IPS-NIHi7 (cell line): ENCODE data around the gene TRIML1.
A peak's percentile ranks its signal among the peaks of the same experiment; 100 is the strongest.

Experiments
- DNase-seq: peaks from one replicate; pipeline ENCODE4 v3.0.0; 2012; ENCODE audit warnings: mixed read lengths; ENCODE audit errors: extremely low spot score

TRIML1 gene, protein sequence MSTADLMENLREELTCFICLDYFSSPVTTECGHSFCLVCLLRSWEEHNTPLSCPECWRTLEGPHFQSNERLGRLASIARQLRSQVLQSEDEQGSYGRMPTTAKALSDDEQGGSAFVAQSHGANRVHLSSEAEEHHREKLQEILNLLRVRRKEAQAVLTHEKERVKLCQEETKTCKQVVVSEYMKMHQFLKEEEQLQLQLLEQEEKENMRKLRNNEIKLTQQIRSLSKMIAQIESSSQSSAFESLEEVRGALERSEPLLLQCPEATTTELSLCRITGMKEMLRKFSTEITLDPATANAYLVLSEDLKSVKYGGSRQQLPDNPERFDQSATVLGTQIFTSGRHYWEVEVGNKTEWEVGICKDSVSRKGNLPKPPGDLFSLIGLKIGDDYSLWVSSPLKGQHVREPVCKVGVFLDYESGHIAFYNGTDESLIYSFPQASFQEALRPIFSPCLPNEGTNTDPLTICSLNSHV

DNA sequence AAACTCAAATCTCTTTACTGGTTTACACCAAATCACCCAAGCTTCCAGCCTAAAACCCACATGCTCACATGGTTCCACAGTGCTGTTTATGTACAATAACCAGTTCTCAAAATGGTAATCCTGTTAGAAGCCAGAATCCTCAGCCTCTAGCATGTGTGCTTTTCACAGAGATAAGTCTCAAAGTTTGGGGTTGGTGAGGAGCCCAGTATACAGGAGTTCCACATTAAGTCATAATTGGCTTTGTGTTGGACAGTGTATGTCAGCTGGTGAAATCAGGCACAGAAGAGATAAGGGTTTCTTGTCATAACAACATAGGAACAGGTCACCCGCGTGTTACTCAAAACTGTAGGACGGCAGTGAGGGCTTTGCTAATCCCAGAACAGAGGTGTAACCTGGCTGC is at the start of gene TRIML1:
TRIML1 (plus strand) TSS at position 301 of the 400 bp plus-strand sequence. CDS start 118 bp downstream, outside the sequence.
- no peak for DNase-seq

DNA sequence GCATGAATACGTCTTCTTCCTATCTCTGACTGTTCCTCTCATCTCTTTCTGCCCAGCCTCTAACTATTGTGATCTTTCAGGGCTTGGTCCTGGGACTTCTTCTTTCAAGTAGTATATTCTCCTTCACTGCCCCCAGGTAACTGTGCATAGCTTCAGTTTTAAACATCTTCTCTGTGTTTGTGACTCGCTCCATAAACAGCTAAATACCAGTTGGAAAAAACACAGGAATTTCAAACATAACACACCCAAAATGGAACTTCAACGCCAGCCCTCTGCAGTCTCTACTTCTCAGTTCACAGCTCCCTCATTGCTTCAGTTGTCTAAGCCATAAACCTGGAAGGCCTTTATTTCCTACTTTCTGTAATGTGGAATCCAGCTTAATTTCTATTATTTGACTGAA is 46.4 kb upstream of the TRIML1 start:
- no peak for DNase-seq

DNA sequence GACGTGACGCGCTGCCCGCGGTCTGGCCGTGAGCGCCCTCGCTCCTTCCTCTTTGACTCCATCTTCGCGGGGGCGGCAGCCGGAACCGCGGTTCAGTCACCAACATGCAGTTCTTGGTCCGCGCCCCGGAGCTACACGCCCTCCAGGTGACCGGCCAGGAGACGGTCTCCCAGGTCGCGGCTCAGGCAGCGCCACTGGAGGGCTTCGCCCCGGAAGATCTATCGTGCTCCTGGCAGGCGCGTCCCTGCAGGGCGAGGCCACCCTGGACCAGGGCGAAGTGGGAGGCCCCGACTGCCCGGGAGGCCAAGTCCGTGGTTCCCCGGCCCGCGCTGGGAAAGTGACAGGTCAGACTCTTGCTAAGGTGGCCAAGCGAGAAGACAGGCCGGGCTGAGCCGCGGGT is 32.8 kb upstream of the TRIML1 start:
- DNase-seq: no peak

DNA sequence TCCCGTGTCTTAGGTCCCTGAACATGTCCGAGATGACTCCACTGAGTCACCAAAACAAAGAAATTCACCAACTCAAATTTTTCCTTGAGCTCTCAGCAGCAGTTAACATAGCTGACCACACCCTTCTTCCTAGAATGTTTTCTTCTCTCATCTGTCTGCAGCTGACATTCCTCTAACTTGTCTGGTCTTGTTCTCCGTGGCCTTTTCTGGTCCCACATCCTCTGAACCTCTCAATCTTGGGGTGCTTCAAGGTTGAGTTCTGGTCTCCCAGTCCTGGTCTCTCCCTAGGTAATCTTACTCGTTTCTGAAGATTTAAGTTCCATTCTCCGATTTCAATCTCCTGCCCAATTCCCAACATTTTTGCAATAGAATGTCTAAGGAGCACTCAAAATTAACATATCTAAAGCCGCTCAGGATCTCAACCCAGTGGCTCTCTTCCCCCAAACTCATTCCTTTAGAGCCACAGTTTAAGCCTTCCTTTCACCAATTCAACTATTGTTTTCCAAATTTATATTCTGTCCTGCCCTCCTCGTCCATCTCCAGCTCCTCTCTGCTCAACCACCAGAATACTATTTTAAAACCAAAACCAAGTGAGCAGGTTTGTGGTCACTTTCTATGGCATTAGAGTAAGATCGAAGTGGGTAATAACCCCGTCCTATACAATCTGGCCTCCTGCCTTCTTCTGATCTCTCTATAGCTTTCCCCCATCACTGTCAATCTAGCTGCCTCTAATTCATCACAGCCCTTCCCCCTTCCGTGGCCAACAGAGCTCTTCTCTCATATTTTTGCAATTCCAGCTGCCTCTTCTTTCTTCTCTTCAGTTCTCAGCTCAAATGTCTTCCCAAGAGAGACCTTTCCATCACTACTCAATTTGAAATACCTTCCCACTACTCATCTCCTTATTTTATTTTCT is 31.1 kb upstream of the TRIML1 start:
- DNase-seq: peak; percentile 45

DNA sequence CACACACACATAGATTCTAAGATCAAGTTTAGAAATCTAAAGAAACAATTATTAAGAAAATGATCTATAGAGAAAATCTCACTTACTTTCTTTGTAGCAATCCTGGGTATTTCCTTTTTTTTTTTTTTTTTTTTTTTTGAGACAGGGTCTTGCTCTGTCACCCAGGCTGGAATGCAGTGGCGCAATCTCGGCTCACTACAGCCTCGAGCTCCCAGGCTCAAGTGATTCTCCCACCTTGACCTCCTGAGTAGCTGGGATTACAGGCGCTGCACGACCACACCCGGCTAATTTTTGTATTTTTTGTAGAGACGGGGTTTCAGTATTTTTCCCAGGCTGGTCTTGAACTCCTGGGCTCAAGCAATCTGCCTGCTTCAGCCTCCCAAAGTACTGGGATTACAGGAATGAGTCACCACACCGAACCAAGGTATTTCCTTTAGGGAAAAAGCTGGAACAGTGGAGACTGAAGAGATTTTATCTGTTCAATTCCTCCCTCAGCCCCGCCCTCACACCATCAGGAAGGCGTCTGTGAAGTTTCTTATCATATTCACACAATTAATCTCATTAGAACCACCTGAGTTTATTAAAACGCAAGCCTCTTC is 30.0 kb upstream of the TRIML1 start, which contains the start of gene TRIML2:
TRIML2 (minus strand) TSS at position 447 of the 599 bp plus-strand sequence. CDS start 4,235 bp downstream, outside the sequence.
- DNase-seq: peak; percentile 43

DNA sequence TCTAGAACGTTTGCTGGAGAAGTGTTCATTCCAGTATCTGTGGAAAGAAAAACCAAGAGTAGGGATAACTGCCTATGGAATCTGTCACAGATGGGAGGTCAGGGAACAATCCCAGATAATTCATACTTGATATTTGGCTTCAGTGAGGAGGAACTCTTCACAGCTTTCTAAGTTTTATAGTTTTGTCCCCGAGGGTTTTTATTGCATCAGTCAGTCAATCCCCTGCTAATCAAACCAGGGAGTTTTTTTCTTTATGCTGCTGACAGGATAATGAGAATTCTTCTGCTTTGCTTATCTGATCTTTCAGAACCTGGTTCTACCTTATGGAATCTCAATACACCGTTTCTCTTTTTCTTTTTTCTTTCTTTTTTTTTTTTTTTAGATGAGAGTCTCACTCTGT is 29.2 kb upstream of the TRIML1 start:
- DNase-seq: no peak

DNA sequence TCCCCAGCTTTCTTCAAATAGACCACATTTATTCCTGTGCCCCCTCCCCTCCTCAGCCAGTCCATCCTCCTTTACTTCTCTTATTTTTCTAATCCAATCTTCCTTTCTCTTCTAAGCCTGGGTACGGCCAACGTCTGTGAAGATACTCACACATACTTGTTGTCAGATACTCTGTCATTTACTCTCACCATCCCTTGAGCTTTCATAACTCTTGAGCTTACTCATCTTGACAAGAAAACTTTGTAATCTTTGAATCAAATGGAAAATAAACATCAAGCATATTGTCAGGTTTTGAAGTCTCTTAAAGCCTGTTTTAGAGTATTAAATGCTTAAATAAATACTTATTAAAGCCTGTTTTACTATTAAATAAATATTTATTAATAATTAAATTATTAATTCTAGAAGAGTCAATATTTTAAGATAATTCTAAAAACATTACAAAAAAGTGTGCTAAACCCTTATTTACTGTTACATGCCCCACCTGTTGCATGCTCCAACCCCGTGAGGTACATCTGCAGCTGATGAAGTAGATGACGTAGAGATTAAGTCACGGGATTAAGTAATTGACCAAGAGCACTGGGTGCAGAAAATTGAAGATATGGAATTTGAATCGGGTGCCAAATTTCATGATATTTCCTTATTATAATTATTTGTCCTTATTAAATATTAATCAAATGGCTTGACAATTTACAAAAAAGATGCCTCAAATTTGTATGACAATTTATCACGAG is 28.3 kb upstream of the TRIML1 start:
- no peak for DNase-seq

DNA sequence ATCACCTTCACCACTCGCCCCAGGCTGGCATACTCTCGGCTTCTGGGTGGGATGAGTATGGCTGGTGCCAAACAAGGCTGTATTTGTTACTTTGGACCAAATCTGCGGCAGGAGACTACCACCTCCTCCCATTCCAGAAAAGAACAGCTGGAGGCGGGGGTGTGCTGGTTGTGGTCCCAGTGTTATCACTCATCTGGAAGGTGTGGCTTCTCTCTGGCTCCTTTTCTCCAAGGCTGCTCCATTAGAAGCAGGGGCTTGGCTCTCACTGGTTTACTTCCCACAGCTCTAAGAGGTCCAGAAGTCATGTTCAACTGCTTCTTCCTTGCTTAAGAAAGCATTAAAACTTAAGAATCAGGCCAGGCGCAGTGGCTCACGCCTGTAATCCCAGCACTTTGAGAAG is 27.3 kb upstream of the TRIML1 start:
- DNase-seq: no peak

DNA sequence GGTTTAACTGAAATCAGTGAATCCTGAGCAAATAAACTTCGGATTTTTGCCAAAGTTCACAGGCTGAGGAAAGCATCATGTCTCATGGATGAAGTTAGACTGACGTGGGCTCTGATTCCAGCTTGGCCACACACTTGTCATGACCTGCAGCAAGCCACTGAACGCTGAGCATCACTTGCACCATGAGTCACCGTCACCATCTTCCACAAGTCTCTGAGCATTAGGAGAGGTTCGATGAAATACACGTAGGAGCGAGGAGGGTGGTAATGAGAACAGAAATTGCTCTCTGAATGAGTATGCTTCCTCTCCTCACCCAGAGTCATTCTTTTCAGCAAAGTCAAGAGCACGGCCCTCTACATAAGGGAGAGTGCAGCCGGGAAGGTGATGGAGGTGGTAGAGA is 26.1 kb upstream of the TRIML1 start:
- no peak for DNase-seq

DNA sequence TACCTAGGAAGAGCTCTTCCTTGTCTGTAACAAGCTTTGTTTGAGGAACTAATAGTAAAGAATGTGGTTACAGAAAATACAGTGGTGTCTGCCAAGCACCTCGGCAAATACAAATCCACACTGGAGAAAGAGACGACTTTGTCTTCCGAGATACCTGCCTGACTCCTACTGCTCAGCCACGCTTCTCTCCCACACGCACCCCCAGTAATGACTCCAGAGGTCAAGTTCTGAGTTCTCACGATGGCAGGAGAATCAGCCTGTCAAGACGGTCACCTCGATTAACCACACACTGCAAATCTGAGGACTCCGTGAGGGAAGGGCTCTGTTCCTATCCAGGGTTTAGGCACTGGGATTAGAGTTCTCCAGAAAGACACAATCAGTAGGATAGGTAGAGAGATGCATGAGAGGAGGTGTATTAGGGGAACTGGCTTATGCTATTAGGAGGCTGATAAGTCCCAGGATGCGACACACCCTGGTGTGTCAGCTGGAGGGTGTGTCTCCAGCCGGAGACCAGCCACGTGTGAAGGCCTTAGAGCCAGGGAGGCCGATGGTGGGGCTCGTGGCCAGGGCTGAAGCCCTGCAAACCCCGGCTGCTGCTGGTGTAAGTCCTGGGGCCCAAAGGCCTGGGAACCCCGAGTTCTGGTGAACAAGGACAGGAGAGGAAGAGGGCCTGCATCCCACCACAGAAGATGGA is 21.5 kb upstream of the TRIML1 start:
- DNase-seq: no peak

DNA sequence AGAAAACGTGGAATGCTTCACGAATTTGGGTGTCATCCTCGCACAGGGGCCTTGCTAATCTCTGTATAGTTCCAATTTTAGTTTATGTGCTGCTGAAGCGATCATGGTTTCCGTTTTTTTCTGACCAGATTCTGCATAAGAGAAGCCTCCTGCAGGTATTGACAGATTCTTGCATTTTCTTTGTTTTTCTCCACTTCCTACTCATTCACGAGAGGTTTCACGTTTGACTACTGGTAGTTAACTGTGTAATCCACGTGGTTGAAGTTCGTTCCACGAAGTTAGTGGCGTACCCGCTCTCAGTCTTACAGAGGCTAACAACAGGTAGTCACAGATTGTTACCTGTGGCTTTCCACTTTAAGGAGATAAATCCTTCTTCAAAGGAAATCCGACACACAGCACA is 17.7 kb upstream of the TRIML1 start:
- no peak for DNase-seq

DNA sequence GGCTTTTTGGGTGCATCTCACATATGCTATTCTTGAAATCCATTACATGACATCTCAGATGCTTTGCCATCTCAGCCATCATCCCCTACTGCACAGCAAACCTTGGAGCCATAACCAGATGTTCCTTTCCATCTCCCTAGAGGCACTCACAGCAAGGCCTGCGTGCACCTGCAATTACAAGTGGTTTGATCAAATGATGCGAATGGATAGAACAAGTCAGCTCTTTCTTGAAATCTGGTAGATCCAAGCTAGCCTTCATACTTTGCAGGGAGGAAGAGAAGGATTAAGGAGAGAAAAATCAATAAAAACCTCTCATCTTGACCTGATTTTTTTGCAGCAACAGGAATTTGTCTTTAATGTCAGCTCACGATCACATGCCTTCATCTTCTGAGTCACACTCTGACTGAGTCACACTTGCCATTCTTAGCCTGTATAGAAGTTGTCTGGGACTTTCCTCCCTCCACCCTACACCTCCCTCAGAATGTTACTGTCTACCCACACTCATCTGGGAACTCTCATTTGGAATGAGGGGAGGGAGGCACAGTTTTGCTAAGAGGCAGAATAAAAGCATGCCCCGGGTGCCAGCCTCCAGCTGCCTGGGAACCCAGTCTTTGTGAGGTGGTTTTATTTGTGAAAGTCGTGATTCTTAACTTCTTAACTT is 11.9 kb upstream of the TRIML1 start:
- DNase-seq: no peak

DNA sequence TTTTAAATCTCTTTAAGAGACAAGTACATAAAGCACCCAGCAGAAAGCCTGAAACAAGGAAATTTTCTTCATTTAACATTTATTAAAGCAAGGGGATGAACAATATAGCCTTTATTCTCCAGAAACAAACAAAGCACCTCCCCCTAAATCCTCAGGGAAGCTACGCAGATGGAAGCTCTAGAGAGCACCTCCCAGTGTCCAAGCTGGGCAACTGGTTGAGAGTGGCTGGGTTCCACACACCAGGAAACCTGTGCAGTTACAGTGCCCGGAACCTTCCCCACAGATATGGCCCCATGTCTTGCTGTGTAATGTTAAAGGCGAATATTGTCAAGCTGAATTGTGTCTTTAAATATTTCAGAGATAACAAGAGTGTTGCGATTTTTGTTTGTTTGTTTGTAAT is 8.9 kb upstream of the TRIML1 start:
- no peak for DNase-seq

DNA sequence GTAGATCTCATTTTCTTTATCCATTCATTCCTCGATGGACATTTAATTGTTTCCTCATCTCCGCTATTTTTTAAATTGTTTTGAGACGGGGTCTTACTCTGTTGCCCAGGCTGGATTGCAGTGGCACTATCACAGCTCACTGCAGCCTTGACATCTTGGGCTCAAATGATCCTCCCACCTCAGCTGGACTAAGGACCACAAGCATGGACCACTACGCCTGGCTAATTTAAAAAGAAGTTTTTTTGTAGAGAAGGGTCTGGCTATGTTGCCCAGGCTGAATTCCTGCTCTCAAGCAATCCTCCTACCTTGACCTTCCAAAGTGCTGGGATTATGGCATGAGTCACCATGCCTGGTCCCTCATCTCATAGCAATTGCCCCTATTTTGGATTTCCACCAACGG is 7.0 kb upstream of the TRIML1 start:
- no peak for DNase-seq

DNA sequence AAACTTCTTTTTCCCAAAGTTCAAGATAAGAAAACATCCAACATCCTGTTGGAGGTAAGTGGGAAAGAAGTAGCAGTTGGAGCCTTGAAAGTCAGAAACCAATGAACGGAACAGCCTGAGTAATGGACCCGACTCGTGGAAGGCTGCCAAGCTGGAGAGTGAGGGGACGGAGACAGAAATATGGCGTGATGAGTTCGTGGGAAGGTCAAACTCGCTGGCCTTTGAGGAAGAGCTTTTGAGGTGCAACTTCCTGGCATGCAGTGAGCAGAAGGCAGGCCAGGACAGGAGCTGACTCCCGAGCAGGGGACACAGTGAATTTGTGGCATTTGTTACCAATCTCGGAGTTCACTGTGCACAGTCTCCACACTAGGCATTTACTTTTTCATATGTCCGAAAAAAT is 1.0 kb upstream of the TRIML1 start:
- DNase-seq: no peak

DNA sequence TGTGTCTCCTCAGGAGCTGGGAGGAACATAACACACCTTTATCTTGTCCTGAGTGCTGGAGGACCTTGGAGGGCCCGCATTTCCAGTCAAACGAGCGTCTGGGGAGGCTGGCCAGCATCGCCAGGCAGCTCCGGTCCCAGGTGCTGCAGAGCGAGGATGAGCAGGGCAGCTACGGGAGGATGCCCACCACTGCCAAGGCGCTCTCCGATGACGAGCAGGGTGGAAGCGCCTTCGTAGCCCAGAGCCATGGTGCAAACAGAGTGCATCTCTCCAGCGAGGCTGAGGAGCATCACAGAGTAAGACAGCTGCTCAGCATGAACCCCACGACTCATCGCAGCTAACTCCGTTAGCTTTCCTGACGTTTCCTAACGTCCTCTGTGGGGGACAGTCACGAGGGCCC is 430 bp downstream of the TRIML1 start:
- no peak for DNase-seq

DNA sequence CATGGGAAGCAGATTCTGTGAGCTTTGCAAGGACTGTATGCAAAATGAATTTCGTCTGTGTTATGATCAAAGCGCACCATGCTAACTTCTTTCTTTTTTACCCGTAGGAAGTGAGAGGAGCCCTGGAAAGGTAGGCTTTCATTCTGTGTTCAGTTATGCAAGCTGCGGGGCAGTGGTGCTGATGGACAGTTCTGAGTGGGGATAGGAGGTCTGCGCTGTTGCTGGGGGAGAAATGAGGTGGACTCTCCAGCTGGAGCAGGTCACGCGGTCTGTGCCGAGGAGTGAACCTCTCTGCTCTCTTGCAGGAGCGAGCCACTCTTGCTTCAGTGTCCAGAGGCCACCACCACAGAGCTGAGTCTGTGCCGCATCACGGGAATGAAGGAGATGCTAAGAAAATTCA is 4.5 kb downstream of the TRIML1 start:
- DNase-seq: no peak

DNA sequence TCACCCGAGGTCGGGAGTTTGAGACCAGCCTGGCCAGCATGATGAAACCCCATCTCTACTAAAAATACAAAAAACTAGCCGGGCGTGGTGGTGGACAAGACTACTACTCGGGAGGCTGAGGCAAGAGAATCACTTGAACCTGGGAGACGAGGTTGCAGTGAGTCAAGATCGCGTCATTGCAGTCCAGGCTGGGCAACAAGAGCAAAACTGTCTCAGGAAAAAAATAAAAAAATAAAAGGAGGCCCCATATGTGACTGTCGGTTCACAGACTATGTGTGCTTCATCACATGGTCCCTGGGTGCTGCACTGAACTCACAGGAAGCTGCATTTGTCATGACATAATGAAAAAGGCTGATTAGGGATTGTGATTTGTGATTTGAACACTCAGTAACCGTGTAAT is 6.4 kb downstream of the TRIML1 start:
- DNase-seq: no peak

DNA sequence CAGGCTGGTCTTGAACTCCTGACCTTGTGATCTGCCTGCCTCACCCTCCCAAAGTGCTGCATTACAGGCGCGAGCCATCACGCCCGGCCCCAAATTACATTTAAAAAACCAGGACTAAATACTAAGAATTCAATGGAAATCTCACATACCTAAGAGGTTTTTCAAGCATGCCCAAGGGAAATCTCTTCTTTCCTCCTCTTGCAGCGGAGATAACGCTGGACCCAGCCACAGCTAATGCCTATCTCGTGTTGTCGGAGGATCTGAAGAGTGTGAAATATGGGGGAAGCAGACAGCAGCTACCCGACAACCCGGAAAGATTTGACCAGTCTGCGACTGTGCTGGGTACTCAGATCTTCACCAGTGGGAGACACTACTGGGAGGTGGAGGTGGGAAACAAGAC is 7.4 kb downstream of the TRIML1 start:
- no peak for DNase-seq

DNA sequence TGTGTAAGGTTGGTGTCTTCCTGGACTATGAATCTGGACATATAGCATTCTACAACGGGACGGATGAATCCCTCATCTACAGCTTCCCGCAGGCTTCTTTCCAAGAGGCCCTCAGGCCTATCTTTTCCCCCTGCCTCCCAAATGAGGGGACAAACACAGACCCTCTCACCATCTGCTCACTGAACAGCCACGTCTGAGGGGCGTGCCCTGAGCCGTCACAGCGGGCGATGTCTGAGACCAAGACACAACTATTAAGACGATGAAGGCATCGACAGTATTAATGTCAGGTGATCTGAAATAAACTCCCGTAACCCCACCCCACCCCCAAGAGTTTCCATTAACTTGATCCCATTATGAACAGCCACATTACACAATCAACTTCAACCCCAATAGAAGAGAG is 7.9 kb downstream of the TRIML1 start:
- no peak for DNase-seq
